IMR-90 (cell line): ENCODE results near the gene PARP12. TPM values are rescaled to one million over a fixed set of nuclear protein-coding genes. Genes with fewer than 3 reads are reported as not detected.

Experiments used
- ATAC-seq: fragments of 200-7000 bp; cut with Tn5 transposase; 2 replicates; pipeline ENCODE4 v1.9.1; 2020; ENCODE audit warnings: low read depth, mild to moderate bottlenecking, moderate library complexity
- BruUV-seq: library from RNA; stranded (reverse); fragments of 400-500 nt; replicated peaks from 2 replicates; lab custom pipeline; 2021; lab: Mats Ljungman, UMichigan
- CTCF ChIA-PET: fragments of 300-600 bp; formaldehyde crosslinking; extraction: SDS; loops from one replicate; lab custom pipeline; 2021; ENCODE audit warnings: antibody characterized with exemption; lab: Yijun Ruan, JAX
- POLR2A ChIA-PET: fragments of 300-600 bp; sonication (Branson Sonifier 250); formaldehyde crosslinking; loops from one replicate; lab custom pipeline; 2022; ENCODE audit warnings: antibody characterized with exemption; ENCODE audit not compliant: unreplicated experiment; lab: Charles Lee
- DNase-seq: peaks from one replicate; pipeline ENCODE4 v3.0.0; 2013
- H2AFZ ChIP-seq: replicated peaks from 2 replicates; pipeline ENCODE3; 2013; ENCODE audit warnings: low read length, mild to moderate bottlenecking; ENCODE audit not compliant: poor library complexity
- H2AK5ac ChIP-seq: 2 replicates; pipeline ENCODE4 v1.6.1; 2013; ENCODE audit warnings: low read depth, low read length, inconsistent platforms
- H2AK9ac ChIP-seq: replicated peaks from 2 replicates; pipeline ENCODE3; 2013; ENCODE audit warnings: mild to moderate bottlenecking, low read depth, low read length, moderate library complexity; ENCODE audit not compliant: poor library complexity
- H2BK120ac ChIP-seq: 2 replicates; pipeline ENCODE4 v1.6.1; 2013; ENCODE audit warnings: low read depth, low read length, inconsistent platforms
- H2BK15ac ChIP-seq: 3 replicates; pipeline ENCODE4 v1.6.1; 2013; ENCODE audit warnings: low read depth, low read length, inconsistent platforms
- H2BK20ac ChIP-seq: 2 replicates; pipeline ENCODE4 v1.6.1; 2013; ENCODE audit warnings: low read depth, mild to moderate bottlenecking, inconsistent platforms, low read length, moderate library complexity
- H2BK5ac ChIP-seq: 2 replicates; pipeline ENCODE4 v1.6.1; 2013; ENCODE audit warnings: mild to moderate bottlenecking, low read depth, low read length, inconsistent platforms; ENCODE audit not compliant: poor library complexity, severe bottlenecking
- H3K14ac ChIP-seq: replicated peaks from 2 replicates; pipeline ENCODE4 v1.6.1; 2013; ENCODE audit warnings: low read depth, low read length, inconsistent platforms
- H3K18ac ChIP-seq: 2 replicates; pipeline ENCODE4 v1.6.1; 2013; ENCODE audit warnings: low read depth, low read length, control low read depth
- H3K23ac ChIP-seq: 2 replicates; pipeline ENCODE4 v1.6.1; 2013; ENCODE audit warnings: low read depth, low read length, inconsistent platforms
- H3K27ac ChIP-seq: 2 replicates; pipeline ENCODE4 v1.5.1; 2013; ENCODE audit warnings: mild to moderate bottlenecking, control low read depth, low read length; ENCODE audit not compliant: insufficient read depth
- H3K27me3 ChIP-seq: 2 replicates; pipeline ENCODE4 v1.6.1; 2013; ENCODE audit warnings: low read length; ENCODE audit not compliant: control insufficient read depth, insufficient read depth
- H3K36me3 ChIP-seq: 2 replicates; pipeline ENCODE4 v1.6.1; 2013; ENCODE audit warnings: low read length, mixed read lengths; ENCODE audit not compliant: control insufficient read depth, insufficient read depth
- H3K4ac ChIP-seq: 2 replicates; pipeline ENCODE4 v1.6.1; 2013; ENCODE audit warnings: low read depth, low read length, inconsistent platforms
- H3K4me1 ChIP-seq: 2 replicates; pipeline ENCODE4 v1.6.1; 2013; ENCODE audit warnings: low read length, mixed read lengths; ENCODE audit not compliant: control insufficient read depth, insufficient read depth
- H3K4me2 ChIP-seq: 2 replicates; pipeline ENCODE4 v1.6.1; 2013; ENCODE audit warnings: low read depth, mild to moderate bottlenecking, control low read depth, low read length, moderate library complexity
- H3K4me3 ChIP-seq: 2 replicates; pipeline ENCODE4 v1.5.1; 2013; ENCODE audit warnings: low read depth, mild to moderate bottlenecking, control low read depth, low read length, moderate library complexity; ENCODE audit not compliant: insufficient read depth
- H3K56ac ChIP-seq: 2 replicates; pipeline ENCODE4 v1.6.1; 2013; ENCODE audit warnings: low read length, inconsistent platforms; ENCODE audit not compliant: insufficient read depth; ENCODE audit errors: extremely low read depth
- H3K79me1 ChIP-seq, 2 experiments: 2 replicates each; pipeline ENCODE4 v1.6.1; 2013; ENCODE audit warnings: low read length in 2 of 2, inconsistent platforms in 1 of 2, low read depth in 1 of 2
- H3K9ac ChIP-seq: 2 replicates; pipeline ENCODE4 v1.6.1; 2013; ENCODE audit warnings: low read depth, low read length, control low read depth
- H3K9me1 ChIP-seq: 2 replicates; pipeline ENCODE4 v1.6.1; 2013; ENCODE audit warnings: low read length, inconsistent platforms; ENCODE audit not compliant: insufficient read depth
- H3K9me3 ChIP-seq: 2 replicates; pipeline ENCODE4 v1.6.1; 2013; ENCODE audit warnings: low read length; ENCODE audit not compliant: control insufficient read depth, insufficient read depth
- H4K20me1 ChIP-seq: 2 replicates; pipeline ENCODE4 v1.6.1; 2013; ENCODE audit warnings: low read length, inconsistent platforms; ENCODE audit not compliant: insufficient read depth
- H4K5ac ChIP-seq: 2 replicates; pipeline ENCODE4 v1.6.1; 2013; ENCODE audit warnings: mild to moderate bottlenecking, low read depth, low read length, control low read depth
- H4K8ac ChIP-seq, 2 experiments: 2 replicates each; pipeline ENCODE4 v1.6.1; 2013; ENCODE audit warnings: low read depth in 2 of 2, low read length in 2 of 2, control low read depth in 1 of 2, inconsistent platforms in 1 of 2
- H4K91ac ChIP-seq: 2 replicates; pipeline ENCODE4 v1.6.1; 2013; ENCODE audit warnings: low read depth, low read length, inconsistent platforms; ENCODE audit not compliant: insufficient read depth
- CEBPB ChIP-seq: IDR thresholded peaks from 2 replicates; pipeline ENCODE4 v1.6.1; 2012; ENCODE audit warnings: low read depth, low read length, improper control_type of control experiment
- CHD1 ChIP-seq: IDR thresholded peaks from 2 replicates; pipeline ENCODE4 v1.6.1; 2012; ENCODE audit warnings: low read depth, low read length, improper control_type of control experiment
- FOS ChIP-seq: fragments of 150-350 bp; IDR thresholded peaks from 2 replicates; pipeline ENCODE4 v1.6.1; 2016; ENCODE audit warnings: low read depth, low read length
- MAFK ChIP-seq: IDR thresholded peaks from 2 replicates; pipeline ENCODE4 v1.6.1; 2012; ENCODE audit warnings: low read depth, low read length, improper control_type of control experiment
- MAZ ChIP-seq: IDR thresholded peaks from 2 replicates; pipeline ENCODE4 v1.6.1; 2012; ENCODE audit warnings: low read depth, mild to moderate bottlenecking, low read length, improper control_type of control experiment, moderate library complexity, borderline replicate concordance
- NFE2L2 ChIP-seq: fragments of 150-350 bp; IDR thresholded peaks from 2 replicates; pipeline ENCODE4 v1.6.1; 2016; ENCODE audit warnings: low read depth, mild to moderate bottlenecking, low read length
- RCOR1 ChIP-seq: IDR thresholded peaks from 2 replicates; pipeline ENCODE4 v1.6.1; 2012; ENCODE audit warnings: mild to moderate bottlenecking, low read length, improper control_type of control experiment; ENCODE audit not compliant: insufficient replicate concordance
- RFX5 ChIP-seq: IDR thresholded peaks from 2 replicates; pipeline ENCODE4 v1.8.0; 2012; ENCODE audit warnings: low read depth, mild to moderate bottlenecking, low read length, moderate library complexity
- WGBS, 2 experiments: methylation state at CpG; one replicate each; pipeline versions ENCODE4 v1.1.5 to v1.1.7; 2013; ENCODE audit warnings: missing lambda C conversion rate in 2 of 2; ENCODE audit not compliant: insufficient read length in 1 of 2; ENCODE audit errors: extremely low coverage in 2 of 2; 5-methylcytosine and 5-hydroxymethylcytosine counted together
- dilution Hi-C: fragments of 300-500 bp; cut with HindIII; formaldehyde crosslinking; loops from one replicate; pipeline ENCODE4 v1.14.3; 2018; ENCODE audit warnings: low sequenced_read_pairs; ENCODE audit not compliant: unreplicated experiment
- in situ Hi-C: fragments of 300-500 bp; cut with MboI; formaldehyde crosslinking; loops from 3 replicates; pipeline ENCODE4 v1.14.3; 2019; ENCODE audit warnings: low sequenced_read_pairs, inconsistent platforms, mixed read lengths
- intact Hi-C: fragments of 100-400 bp; cut with micrococcal nuclease; formaldehyde crosslinking; loops from 2 replicates; pipeline ENCODE4 v1.10.0; 2022
- polyA plus RNA-seq, 3 experiments: library from polyadenylated mRNA; depleted of rRNA; stranded (reverse); fragments of >200 nt; gene quantifications; 2 replicates each; pipeline ENCODE4 v1.2.3, GENCODE V29; 2012; ENCODE audit warnings: low replicate concordance in 1 of 3
- total RNA-seq: library from RNA; depleted of rRNA; stranded (reverse); fragments of >200 nt; gene quantifications from 2 replicates; pipeline ENCODE4 v1.2.3, GENCODE V29; 2012
- TF ChIP-seq, protein P1 (sequence below): fragments of 150-350 bp; IDR thresholded peaks from 2 replicates; pipeline ENCODE4 v1.6.1; 2016; ENCODE audit warnings: low read depth, mild to moderate bottlenecking, low read length, moderate library complexity, borderline replicate concordance

The PARP12 gene
- total and polyA plus RNA-seq, 2 of the 4 experiments (the other 2 are of a cell fraction): 7.2 to 11.3 TPM

- Histone ChIP-seq H2BK20ac (no peak overlapping the region), H2BK120ac (no peak overlapping the region), H2BK5ac (no peak overlapping the region), H3K36me3 (peaks cover 29% of the 10 kb centered on the region), H3K9me1 (no peaks in the 10 kb centered on the region), H3K27ac (no peak overlapping the region), H4K91ac (no peak overlapping the region), H2AFZ (no peak overlapping the region), H3K9ac (no peak overlapping the region), H3K4me2 (no peak overlapping the region), H2BK15ac (no peak overlapping the region), H3K18ac (no peak overlapping the region), H3K4me3 (no peak overlapping the region), H2AK5ac (no peak overlapping the region), H3K79me1 (no peaks in the 10 kb centered on the region), H3K14ac (no peak overlapping the region), H3K4ac (no peak overlapping the region), H4K8ac (no peak overlapping the region), H4K20me1 (no peaks in the 10 kb centered on the region), H3K27me3 (no peaks in the 10 kb centered on the region), H2AK9ac (no peak overlapping the region), H3K56ac (no peak overlapping the region), H3K23ac (no peak overlapping the region), H3K4me1 (no peaks in the 10 kb centered on the region), H4K5ac (no peak overlapping the region), H3K9me3 (no peaks in the 10 kb centered on the region)
- ATAC-seq (no peak), DNase-seq (no peak)
- no TSS peak for BruUV-seq
- dilution Hi-C loops: no loop called here
- in situ Hi-C loops: no loop called here
- WGBS, 2 experiments: no CpG with 5 or more reads among the region's 1 CpG
- POLR2A ChIA-PET: no interaction called here
- CTCF ChIA-PET: no interaction called here
- intact Hi-C loops: no loop called here
- TF ChIP-seq FOS: no peak
- TF ChIP-seq RCOR1: no peak
- no peak for TF ChIP-seq NFE2L2
- no peak for TF ChIP-seq RFX5
- TF ChIP-seq CHD1: no peak
- TF ChIP-seq, protein P1, sequence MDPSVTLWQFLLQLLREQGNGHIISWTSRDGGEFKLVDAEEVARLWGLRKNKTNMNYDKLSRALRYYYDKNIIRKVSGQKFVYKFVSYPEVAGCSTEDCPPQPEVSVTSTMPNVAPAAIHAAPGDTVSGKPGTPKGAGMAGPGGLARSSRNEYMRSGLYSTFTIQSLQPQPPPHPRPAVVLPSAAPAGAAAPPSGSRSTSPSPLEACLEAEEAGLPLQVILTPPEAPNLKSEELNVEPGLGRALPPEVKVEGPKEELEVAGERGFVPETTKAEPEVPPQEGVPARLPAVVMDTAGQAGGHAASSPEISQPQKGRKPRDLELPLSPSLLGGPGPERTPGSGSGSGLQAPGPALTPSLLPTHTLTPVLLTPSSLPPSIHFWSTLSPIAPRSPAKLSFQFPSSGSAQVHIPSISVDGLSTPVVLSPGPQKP: no peak
- TF ChIP-seq CEBPB: no peak
- TF ChIP-seq MAFK: no peak
- TF ChIP-seq MAZ: no peak
Observed at GRCh38 chr7:140093375-140093774, 30.6 kb upstream of the PARP12 start.
